ENCODE data around the gene SRPK2.
A peak's percentile ranks its signal among the peaks of the same experiment; 100 is the strongest.
"Not testable (repeated sequence)": the region's sequence is repeated elsewhere in the genome, so short reads cannot be mapped to it uniquely, and the experiment has no call there.

The SRPK2 gene

GRCh38 chr7:105295596-105296352 is 92.9 kb downstream of the SRPK2 start:
- no peak for DNase-seq (ENCODE audit: low spot score in 2 of 2)
- in situ Hi-C loops (cut with MboI; ENCODE audit: low sequenced_read_pairs), result no loop called here
- no peaks in the 10 kb centered on the region for H3K36me3 ChIP-seq (replicated peaks)
- H3K27me3 ChIP-seq (ENCODE audit: low read depth), result no peaks in the 10 kb centered on the region
- peaks cover 7% of the 10 kb centered on the region for H3K4me1 ChIP-seq
- no peaks in the 10 kb centered on the region for H3K9me3 ChIP-seq
- H3K4me3 ChIP-seq, result no peak overlapping the region

DNA sequence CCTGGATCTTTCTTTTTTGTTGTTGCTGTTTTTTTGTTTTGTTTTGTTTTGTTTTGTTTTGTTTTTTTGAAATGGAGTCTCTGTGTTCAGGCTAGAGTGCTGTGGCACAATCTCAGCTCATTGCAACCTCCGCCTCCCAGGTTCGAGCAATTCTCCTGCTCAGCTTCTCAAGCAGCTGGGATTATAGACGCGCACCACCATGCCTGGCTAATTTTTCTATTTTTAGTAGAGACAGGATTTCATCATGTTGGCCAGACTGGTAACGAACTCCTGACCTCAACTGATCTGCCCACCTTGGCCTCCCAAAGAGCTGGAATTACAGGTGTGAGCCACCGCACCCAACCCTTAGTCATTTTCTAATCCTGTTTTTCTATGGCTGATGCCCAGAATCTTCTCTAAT is 94.2 kb downstream of the SRPK2 start:
- H3K4me1 ChIP-seq; H3K36me3 ChIP-seq (replicated peaks); H3K27me3 ChIP-seq (ENCODE audit: low read depth); H3K4me3 ChIP-seq; H3K9me3 ChIP-seq; in situ Hi-C loops (cut with MboI; ENCODE audit: low sequenced_read_pairs); DNase-seq (ENCODE audit: low spot score in 2 of 2): not testable (repeated sequence)

- no peak overlapping the region for H3K4me3 ChIP-seq
- in situ Hi-C loops (cut with MboI; ENCODE audit: low sequenced_read_pairs), result no loop called here
- no peaks in the 10 kb centered on the region for H3K36me3 ChIP-seq (replicated peaks)
- no peaks in the 10 kb centered on the region for H3K9me3 ChIP-seq
- H3K27me3 ChIP-seq (ENCODE audit: low read depth), result no peaks in the 10 kb centered on the region
- no peak for DNase-seq (ENCODE audit: low spot score in 2 of 2)
- H3K4me1 ChIP-seq, result peaks cover 13% of the 10 kb centered on the region
Measured at GRCh38 chr7:105289704-105290103, 99.0 kb downstream of the SRPK2 start.

DNA sequence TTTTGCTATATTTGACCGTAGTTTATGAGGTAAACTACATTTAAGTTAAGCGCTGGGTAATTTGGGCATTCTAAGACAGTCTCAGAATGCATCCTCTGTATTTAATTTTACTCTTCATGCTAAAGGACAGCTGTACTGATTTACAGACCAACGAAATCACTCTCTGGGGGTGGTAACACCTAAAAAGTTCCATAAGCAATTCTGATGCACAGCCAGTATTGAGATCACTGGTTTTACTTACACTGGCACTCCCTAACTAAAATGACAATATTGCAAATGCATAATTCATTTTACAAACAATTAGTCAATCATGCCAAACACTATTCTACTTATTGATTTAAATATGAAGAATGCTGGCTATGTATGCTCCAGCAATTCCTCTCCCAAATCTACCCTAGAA is 102.3 kb downstream of the SRPK2 start:
- in situ Hi-C loops (cut with MboI; ENCODE audit: low sequenced_read_pairs), result no loop called here

DNA sequence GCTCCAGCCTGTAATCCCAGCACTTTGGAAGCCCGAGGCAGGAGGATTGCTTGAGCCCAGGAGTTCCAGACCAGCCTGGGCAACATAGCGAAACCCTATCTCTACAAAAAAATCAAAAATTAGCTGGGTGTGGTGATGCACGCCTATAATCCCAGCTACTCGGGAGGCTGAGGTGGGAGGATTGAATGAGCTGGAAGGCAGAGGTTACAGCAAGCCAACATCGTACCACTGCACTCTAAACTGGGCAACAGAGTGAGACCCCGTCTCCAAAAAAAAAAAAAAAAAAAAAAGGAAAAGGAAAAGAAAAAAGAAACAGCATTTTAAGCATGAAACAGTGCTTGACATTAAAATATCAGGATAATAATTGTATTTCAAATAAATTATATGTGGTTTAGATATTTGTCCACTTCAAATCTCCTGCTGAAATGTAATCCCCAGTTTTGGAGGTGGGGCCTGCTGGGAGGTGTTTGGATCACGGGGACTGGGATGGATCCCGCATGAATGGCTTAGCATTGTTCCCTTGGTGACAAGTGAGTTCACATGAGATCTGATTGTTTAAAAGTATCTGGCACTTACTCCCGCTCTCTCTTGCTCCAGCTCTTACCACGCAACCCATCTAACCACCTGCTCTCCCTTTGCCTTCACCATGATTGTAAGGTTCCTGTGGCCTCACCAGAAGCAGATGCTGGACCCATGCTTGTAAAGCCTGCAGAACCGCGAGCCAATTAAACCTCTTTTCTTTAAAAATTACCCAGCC is 103.4 kb downstream of the SRPK2 start:
- Histone ChIP-seq H3K9me3 (no peaks in the 10 kb centered on the region), H3K4me1 (peaks cover 6% of the 10 kb centered on the region; the same call in 1 of the 2 replicates), H3K4me3 (no peak overlapping the region), H3K27me3 (ENCODE audit: low read depth) (no peaks in the 10 kb centered on the region), H3K36me3 (replicated peaks) (no peaks in the 10 kb centered on the region)
- in situ Hi-C loops (cut with MboI; ENCODE audit: low sequenced_read_pairs), result no loop called here
- DNase-seq (ENCODE audit: low spot score in 2 of 2), result peak in 1 of 2 experiments; percentile 29

More for the DNA sequence above, 102.3 kb downstream of the SRPK2 start:
- Histone ChIP-seq H3K36me3 (replicated peaks) (no peaks in the 10 kb centered on the region), H3K27me3 (ENCODE audit: low read depth) (no peaks in the 10 kb centered on the region), H3K9me3 (no peaks in the 10 kb centered on the region), H3K4me3 (no peak overlapping the region), H3K4me1 (peaks cover 6% of the 10 kb centered on the region; the same call in 1 of the 2 replicates)
- no peak for DNase-seq (ENCODE audit: low spot score in 2 of 2)

DNA sequence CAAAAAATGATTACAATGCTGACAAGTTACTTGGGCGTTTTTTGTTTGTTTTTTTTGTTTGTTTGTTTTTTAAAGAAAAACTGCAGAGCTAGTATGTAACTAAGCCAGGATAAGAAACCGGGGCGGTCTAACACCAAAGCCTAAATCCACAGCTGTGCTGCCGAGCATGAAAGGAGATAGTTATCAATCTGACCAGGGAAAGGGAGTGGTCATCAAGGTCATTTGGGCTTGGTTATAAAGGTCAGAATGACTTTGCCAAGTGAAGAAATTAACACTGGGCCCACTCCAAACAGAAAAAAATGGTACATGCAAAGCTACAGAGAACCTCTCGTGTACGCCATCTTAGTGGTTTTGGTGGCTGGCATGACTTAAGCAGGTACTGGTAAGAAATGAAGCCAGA is 104.7 kb downstream of the SRPK2 start:
- Histone ChIP-seq H3K9me3 (no peaks in the 10 kb centered on the region), H3K4me1 (peaks cover 6% of the 10 kb centered on the region; the same call in 1 of the 2 replicates), H3K4me3 (no peak overlapping the region), H3K36me3 (replicated peaks) (no peaks in the 10 kb centered on the region), H3K27me3 (ENCODE audit: low read depth) (no peaks in the 10 kb centered on the region)
- in situ Hi-C loops (cut with MboI; ENCODE audit: low sequenced_read_pairs), result no loop called here
- DNase-seq (ENCODE audit: low spot score in 2 of 2), result no peak

DNA sequence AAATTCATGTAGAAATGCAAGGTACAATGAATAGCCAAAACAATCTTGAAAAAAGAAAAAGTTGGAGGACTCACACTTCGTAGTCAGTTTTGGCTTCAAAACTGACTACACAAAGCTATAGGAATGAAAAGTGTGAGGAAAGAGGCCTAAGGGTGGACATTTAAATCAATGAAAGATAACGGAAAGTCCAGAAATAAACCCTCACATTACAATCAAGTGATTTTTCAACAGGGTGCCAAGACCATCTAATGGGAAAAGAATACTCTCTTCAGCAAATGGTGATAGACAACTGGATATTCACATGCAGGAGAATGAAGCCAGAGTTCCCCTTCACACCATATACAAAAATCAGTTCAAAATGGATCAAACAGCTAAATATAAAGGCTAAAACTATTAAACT is 106.8 kb downstream of the SRPK2 start:
- Histone ChIP-seq H3K4me1 (peaks cover 6% of the 10 kb centered on the region; the same call in 1 of the 2 replicates), H3K36me3 (replicated peaks) (no peaks in the 10 kb centered on the region), H3K27me3 (ENCODE audit: low read depth) (no peaks in the 10 kb centered on the region), H3K9me3 (no peaks in the 10 kb centered on the region), H3K4me3 (no peak overlapping the region)
- in situ Hi-C loops (cut with MboI; ENCODE audit: low sequenced_read_pairs), result no loop called here
- no peak for DNase-seq (ENCODE audit: low spot score in 2 of 2)

DNA sequence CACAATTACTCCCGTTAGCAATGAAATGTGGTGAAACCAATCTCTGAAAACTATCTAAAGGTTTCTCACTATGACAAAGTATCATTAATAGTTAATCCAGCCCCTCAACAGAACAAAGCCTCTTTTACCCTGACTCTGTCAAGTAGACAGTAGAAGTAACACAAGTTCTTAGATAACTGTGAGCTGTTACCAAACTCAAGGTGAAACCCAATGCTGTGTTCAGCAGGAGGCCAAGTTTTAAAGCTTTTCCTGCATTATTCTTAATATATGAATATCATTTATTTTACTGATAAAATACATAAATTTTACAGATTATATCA is 109.1 kb downstream of the SRPK2 start:
- no peak for DNase-seq (ENCODE audit: low spot score in 2 of 2)
- Histone ChIP-seq H3K9me3 (no peaks in the 10 kb centered on the region), H3K4me3 (no peak overlapping the region), H3K4me1 (no peaks in the 10 kb centered on the region), H3K27me3 (ENCODE audit: low read depth) (no peaks in the 10 kb centered on the region), H3K36me3 (replicated peaks) (no peaks in the 10 kb centered on the region)
- in situ Hi-C loops (cut with MboI; ENCODE audit: low sequenced_read_pairs), result no loop called here

- H3K4me3 ChIP-seq, result no peak overlapping the region
- no peak for DNase-seq (ENCODE audit: low spot score in 2 of 2)
- H3K27me3 ChIP-seq (ENCODE audit: low read depth), result no peaks in the 10 kb centered on the region
- no peaks in the 10 kb centered on the region for H3K9me3 ChIP-seq
- in situ Hi-C loops (cut with MboI; ENCODE audit: low sequenced_read_pairs), result no loop called here
- H3K36me3 ChIP-seq (replicated peaks), result no peaks in the 10 kb centered on the region
- no peaks in the 10 kb centered on the region for H3K4me1 ChIP-seq
Measured at GRCh38 chr7:105278973-105279687, 109.6 kb downstream of the SRPK2 start.

DNA sequence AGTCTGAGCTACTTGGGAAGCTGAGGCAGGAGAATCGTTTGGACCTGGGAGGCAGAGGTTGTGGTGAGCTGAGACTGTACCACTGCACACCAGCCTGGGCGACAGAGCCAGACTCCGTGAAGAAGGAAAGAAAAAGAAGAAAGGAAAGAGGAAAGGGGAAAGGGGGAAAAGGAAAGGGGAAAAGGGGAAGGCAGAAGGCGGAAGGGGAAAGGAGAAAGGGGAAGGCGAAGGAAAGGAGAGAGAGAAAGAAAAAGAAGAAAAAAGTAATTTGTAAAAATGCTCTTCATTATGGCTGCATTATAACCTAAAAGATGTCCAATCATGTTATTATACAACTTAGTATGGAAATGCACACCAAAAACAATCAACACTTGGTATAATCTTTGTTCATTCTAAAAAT is 110.2 kb downstream of the SRPK2 start:
- no peaks in the 10 kb centered on the region for H3K36me3 ChIP-seq (replicated peaks)
- in situ Hi-C loops (cut with MboI; ENCODE audit: low sequenced_read_pairs), result no loop called here

DNA sequence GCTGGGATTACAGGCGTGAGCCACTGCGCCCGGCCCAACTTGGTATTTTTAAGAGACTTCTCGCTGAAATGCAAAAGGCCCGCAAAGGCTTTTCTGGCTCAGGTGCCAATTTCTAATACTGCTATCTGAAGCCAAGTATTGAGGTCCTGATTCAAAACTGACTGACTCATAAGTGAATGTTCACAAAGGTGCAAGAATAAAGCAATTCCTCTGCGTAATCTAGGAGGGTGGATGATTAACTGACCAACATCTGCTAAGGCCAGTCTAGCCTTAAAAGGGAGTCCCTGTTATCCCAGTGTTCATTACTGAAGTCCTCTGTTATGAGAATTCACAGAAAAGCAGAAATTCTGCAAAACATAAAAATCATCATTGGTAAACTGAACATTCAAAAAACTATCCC is 111.4 kb downstream of the SRPK2 start:
- DNase-seq (ENCODE audit: low spot score in 2 of 2), result no peak
- no peaks in the 10 kb centered on the region for H3K27me3 ChIP-seq (ENCODE audit: low read depth)
- no peak overlapping the region for H3K4me3 ChIP-seq
- H3K9me3 ChIP-seq, result no peaks in the 10 kb centered on the region
- in situ Hi-C loops (cut with MboI; ENCODE audit: low sequenced_read_pairs), result no loop called here
- no peaks in the 10 kb centered on the region for H3K36me3 ChIP-seq (replicated peaks)
- no peaks in the 10 kb centered on the region for H3K4me1 ChIP-seq

More for the DNA sequence above, 110.2 kb downstream of the SRPK2 start:
- DNase-seq (ENCODE audit: low spot score in 2 of 2), result no peak
- no peak overlapping the region for H3K4me3 ChIP-seq
- no peaks in the 10 kb centered on the region for H3K4me1 ChIP-seq
- no peaks in the 10 kb centered on the region for H3K9me3 ChIP-seq
- no peaks in the 10 kb centered on the region for H3K27me3 ChIP-seq (ENCODE audit: low read depth)

DNA sequence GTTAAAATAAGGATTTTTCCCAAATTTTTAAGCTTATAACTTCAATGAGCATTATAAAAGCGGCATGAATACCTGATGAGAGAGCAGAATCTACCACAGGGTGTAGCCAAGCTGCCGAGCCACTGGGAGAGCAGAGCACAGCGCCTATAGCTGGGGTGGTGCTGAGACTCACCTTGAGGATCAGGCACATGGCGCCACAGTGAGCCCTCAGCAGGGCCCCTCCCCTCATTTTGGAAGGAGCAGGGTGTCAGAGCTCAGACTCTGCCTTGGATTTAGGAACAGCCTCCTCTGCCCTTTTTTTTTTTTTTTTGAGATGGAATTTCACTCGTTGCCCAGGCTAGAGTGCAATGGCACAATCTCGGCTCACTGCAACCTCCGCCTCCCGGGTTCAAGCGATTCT is 118.6 kb downstream of the SRPK2 start:
- in situ Hi-C loops (cut with MboI; ENCODE audit: low sequenced_read_pairs), result no loop called here
- Histone ChIP-seq H3K27me3 (ENCODE audit: low read depth) (no peaks in the 10 kb centered on the region), H3K4me3 (no peak overlapping the region), H3K4me1 (peaks cover 17% of the 10 kb centered on the region), H3K9me3 (no peaks in the 10 kb centered on the region), H3K36me3 (replicated peaks) (no peaks in the 10 kb centered on the region)
- peak in 1 of 2 experiments; percentile 17 for DNase-seq (ENCODE audit: low spot score in 2 of 2)

DNA sequence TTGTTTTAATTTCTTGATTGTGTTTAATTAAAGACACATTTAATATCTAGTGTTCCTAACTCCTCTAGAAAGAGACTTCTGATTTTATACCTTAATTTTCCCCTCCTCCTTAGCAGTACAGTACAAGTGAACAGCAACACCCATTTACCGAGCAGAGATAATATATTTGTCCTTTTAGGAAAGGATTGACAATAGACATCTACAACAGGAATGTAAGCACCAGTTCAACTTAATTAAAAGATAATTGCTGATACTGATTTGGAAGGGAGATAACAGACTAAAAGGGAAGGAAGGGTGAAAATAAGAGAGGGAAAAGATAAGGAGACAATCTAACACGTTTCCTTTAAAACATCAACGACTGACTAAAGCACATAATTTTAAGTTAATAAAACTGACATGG is 119.3 kb downstream of the SRPK2 start:
- in situ Hi-C loops (cut with MboI; ENCODE audit: low sequenced_read_pairs), result no loop called here
- no peaks in the 10 kb centered on the region for H3K9me3 ChIP-seq
- H3K36me3 ChIP-seq (replicated peaks), result no peaks in the 10 kb centered on the region
- H3K4me1 ChIP-seq, result peaks cover 17% of the 10 kb centered on the region
- no peak overlapping the region; the same call in 1 of the 2 replicates for H3K4me3 ChIP-seq
- no peaks in the 10 kb centered on the region for H3K27me3 ChIP-seq (ENCODE audit: low read depth)
- no peak for DNase-seq (ENCODE audit: low spot score in 2 of 2)
